HuH-7.5 (cell line): ENCODE results near the gene MIGA1.
"Not testable (repeated sequence)": the region's sequence is repeated elsewhere in the genome, so short reads cannot be mapped to it uniquely, and the experiment has no call there.

Source experiments
- DNase-seq: peaks from one replicate; pipeline ENCODE4 v3.0.0; 2011; ENCODE audit warnings: low spot score

MIGA1 gene

GRCh38 chr1:77802026-77802425 is 22.6 kb downstream of the MIGA1 start:
- DNase-seq: no peak

GRCh38 chr1:77803371-77803770 is 23.9 kb downstream of the MIGA1 start:
- DNase-seq: no peak

GRCh38 chr1:77809787-77810462 is 30.5 kb downstream of the MIGA1 start:
- DNase-seq: not testable (repeated sequence)

- DNase-seq: not testable (repeated sequence)
Observed at GRCh38 chr1:77811589-77811988, 32.1 kb downstream of the MIGA1 start.

- DNase-seq: no peak
Observed at GRCh38 chr1:77817368-77818209, 38.1 kb downstream of the MIGA1 start.

- DNase-seq: no peak
Observed at GRCh38 chr1:77820121-77820520, 40.7 kb downstream of the MIGA1 start.

GRCh38 chr1:77824079-77824478 is 44.6 kb downstream of the MIGA1 start:
- DNase-seq: no peak

- no peak for DNase-seq
Observed at GRCh38 chr1:77824694-77825093, 45.2 kb downstream of the MIGA1 start.

GRCh38 chr1:77825131-77825709 is 45.8 kb downstream of the MIGA1 start:
- no peak for DNase-seq

- DNase-seq: not testable (repeated sequence)
Observed at GRCh38 chr1:77826851-77827250, 47.4 kb downstream of the MIGA1 start.

- DNase-seq: no peak
Observed at GRCh38 chr1:77828098-77828497, 48.6 kb downstream of the MIGA1 start.

- DNase-seq: no peak
Observed at GRCh38 chr1:77829851-77830250, 50.4 kb downstream of the MIGA1 start.

GRCh38 chr1:77830946-77831345 is 51.5 kb downstream of the MIGA1 start:
- no peak for DNase-seq

GRCh38 chr1:77831566-77831965 is 52.1 kb downstream of the MIGA1 start:
- DNase-seq: no peak

GRCh38 chr1:77831976-77832711 is 52.7 kb downstream of the MIGA1 start:
- no peak for DNase-seq

- DNase-seq: no peak
Observed at GRCh38 chr1:77832901-77833300, 53.5 kb downstream of the MIGA1 start.

- no peak for DNase-seq
Observed at GRCh38 chr1:77833521-77834100, 54.2 kb downstream of the MIGA1 start.

GRCh38 chr1:77834771-77835334 is 55.4 kb downstream of the MIGA1 start:
- DNase-seq: no peak

GRCh38 chr1:77841574-77841973 is 62.1 kb downstream of the MIGA1 start:
- no peak for DNase-seq

- no peak for DNase-seq
Observed at GRCh38 chr1:77845951-77846350, 66.5 kb downstream of the MIGA1 start.

GRCh38 chr1:77846966-77847365 is 67.5 kb downstream of the MIGA1 start:
- DNase-seq: no peak

GRCh38 chr1:77847621-77848080 is 68.2 kb downstream of the MIGA1 start:
- DNase-seq: no peak
